Keratinocyte (primary cell): Measurements from ENCODE around the gene CDH13. TPM values are rescaled to one million over a fixed set of nuclear protein-coding genes. Genes with fewer than 3 reads are reported as not detected.

Experiments
- DNase-seq: peaks from one replicate; pipeline ENCODE4 v3.0.0-alpha.2; 2011; ENCODE audit warnings: low read depth, missing footprints, low spot score
- FAIRE-seq: peaks from 2 replicates; lab custom pipeline; 2011; peaks lifted over from hg19 to GRCh38; lab: Jason Lieb, UNC
- H2AFZ ChIP-seq: 2 replicates; pipeline ENCODE4 v1.6.0; 2012; ENCODE audit warnings: low read length, control low read depth, inconsistent platforms; ENCODE audit not compliant: control insufficient read depth
- H3K27ac ChIP-seq: 2 replicates; pipeline ENCODE4 v1.5.1; 2011; ENCODE audit warnings: low read length; ENCODE audit not compliant: control insufficient read depth, insufficient read depth
- H3K27me3 ChIP-seq: 3 replicates; pipeline ENCODE4 v1.6.0; 2011; ENCODE audit warnings: low read length; ENCODE audit not compliant: control insufficient read depth, insufficient read depth; ENCODE audit errors: extremely low read depth
- H3K36me3 ChIP-seq, 2 experiments: 2 replicates in 1 of 2; 3 replicates in 1 of 2; pipeline ENCODE4 v1.5.1; 2011; ENCODE audit warnings: low read length in 2 of 2, mild to moderate bottlenecking in 1 of 2; ENCODE audit not compliant: control insufficient read depth in 2 of 2, insufficient read depth in 2 of 2; ENCODE audit errors: extremely low read depth in 1 of 2
- H3K4me1 ChIP-seq: 3 replicates; pipeline ENCODE4 v1.5.1; 2011; ENCODE audit warnings: low read length; ENCODE audit not compliant: control insufficient read depth, insufficient read depth; ENCODE audit errors: extremely low read depth
- H3K4me2 ChIP-seq: 3 replicates; pipeline ENCODE4 v1.6.0; 2011; ENCODE audit warnings: low read depth, low read length; ENCODE audit not compliant: control insufficient read depth, insufficient read depth; ENCODE audit errors: extremely low read depth
- H3K4me3 ChIP-seq, 3 experiments: fragments of 200-600 bp in 1 of 3; sonication (generic) in 1 of 3; 2 replicates in 2 of 3; 3 replicates in 1 of 3; pipeline ENCODE4 v1.5.1; 2011 to 2016; ENCODE audit warnings: low read length in 3 of 3, mild to moderate bottlenecking in 3 of 3, control low read depth in 2 of 3, inconsistent platforms in 1 of 3, low read depth in 1 of 3, mixed read lengths in 1 of 3, mixed run types in 1 of 3, moderate library complexity in 1 of 3; ENCODE audit not compliant: control insufficient read depth in 2 of 3, insufficient read depth in 2 of 3; ENCODE audit errors: extremely low read depth in 1 of 3
- H3K79me2 ChIP-seq: 2 replicates; pipeline ENCODE4 v1.6.0; 2012; ENCODE audit warnings: low read length; ENCODE audit not compliant: control insufficient read depth, insufficient read depth
- H3K9ac ChIP-seq: 3 replicates; pipeline ENCODE4 v1.6.0; 2011; ENCODE audit warnings: low read length; ENCODE audit not compliant: control insufficient read depth, insufficient read depth; ENCODE audit errors: extremely low read depth
- H3K9me1 ChIP-seq: 3 replicates; pipeline ENCODE4 v1.6.0; 2011; ENCODE audit warnings: low read length; ENCODE audit not compliant: control insufficient read depth, insufficient read depth; ENCODE audit errors: extremely low read depth
- H3K9me3 ChIP-seq: 2 replicates; pipeline ENCODE4 v1.5.1; 2012; ENCODE audit warnings: low read depth, low read length; ENCODE audit not compliant: control insufficient read depth
- H4K20me1 ChIP-seq: 3 replicates; pipeline ENCODE4 v1.6.0; 2011; ENCODE audit warnings: low read length; ENCODE audit not compliant: control insufficient read depth, insufficient read depth; ENCODE audit errors: extremely low read depth
- CTCF ChIP-seq, 3 experiments: IDR thresholded peaks in 1 of 3; conservative IDR thresholded peaks in 1 of 3; optimal IDR thresholded peaks in 1 of 3; 2 replicates in 2 of 3; 3 replicates in 1 of 3; pipeline versions ENCODE3 to v1.5.1; 2011; ENCODE audit warnings: low read length in 3 of 3, mild to moderate bottlenecking in 3 of 3, moderate library complexity in 2 of 3, control low read depth in 1 of 3, inconsistent platforms in 1 of 3; ENCODE audit not compliant: insufficient read depth in 2 of 3; ENCODE audit errors: extremely low read depth in 1 of 3
- EZH2 ChIP-seq: IDR thresholded peaks from one replicate; pipeline ENCODE4 v1.6.1; 2012; ENCODE audit warnings: inconsistent platforms, mild to moderate bottlenecking, low read length, moderate library complexity
- dilution Hi-C: fragments of 300-500 bp; cut with MboI; formaldehyde crosslinking; loops from one replicate; pipeline ENCODE4 v1.7.0; 2020; ENCODE audit warnings: low sequenced_read_pairs; ENCODE audit not compliant: extremely low pct_ligation_motif_present
- polyA plus RNA-seq, 5 experiments: library from polyadenylated mRNA; depleted of rRNA in 3 of 5; stranded (reverse) in 3 of 5; stranded (forward) in 1 of 5; unstranded in 1 of 5; fragments of >200 nt; gene quantifications; 1 replicate in 1 of 5; 2 replicates in 3 of 5; 3 replicates in 1 of 5; pipeline versions ENCODE4 v1.2.1 to v1.2.3, GENCODE V29; 2011 to 2012; ENCODE audit warnings: missing spikeins in 2 of 5, low read depth in 1 of 5, low replicate concordance in 1 of 5

Gene CDH13
- polyA plus RNA-seq, 1 donor (not counting 4 experiments of a cell fraction or from before 2014, with no cell fraction given) = 111 TPM

GRCh38 chr16:82750068-82750467, 123.3 kb downstream of the CDH13 start:
- H2AFZ ChIP-seq = no peak overlapping the region
- no peak for FAIRE-seq
- H3K27me3 ChIP-seq = no peaks in the 10 kb centered on the region

GRCh38 chr16:82751020-82751419, 124.3 kb downstream of the CDH13 start:
- Histone ChIP-seq H3K9me1 (no peaks in the 10 kb centered on the region), H3K27me3 (no peaks in the 10 kb centered on the region), H3K4me1 (peaks cover 1% of the 10 kb centered on the region), H3K9me3 (no peaks in the 10 kb centered on the region), H3K4me3 (no peak overlapping the region), H3K4me2 (no peak overlapping the region), H3K27ac (no peak overlapping the region), H3K79me2 (peaks cover 23% of the 10 kb centered on the region), H3K36me3 (no peaks in the 10 kb centered on the region), H3K9ac (no peak overlapping the region), H4K20me1 (no peaks in the 10 kb centered on the region), H2AFZ (no peak overlapping the region)
- dilution Hi-C loops = no loop called here
- no peak for DNase-seq
- no peak for TF ChIP-seq CTCF (optimal IDR thresholded peaks at IDR 0.05 in 1 of 3, IDR thresholded peaks at IDR 0.05 in 1 of 3, conservative IDR thresholded peaks at IDR 0.05 in 1 of 3; ENCODE audit: extremely low read depth in 1 of 3, insufficient read depth in 2 of 3, low read length in 3 of 3)
- TF ChIP-seq EZH2 = no peak
- no peak for FAIRE-seq

More at GRCh38 chr16:82750068-82750467, 123.3 kb downstream of the CDH13 start:
- dilution Hi-C loops = no loop called here
- Histone ChIP-seq H3K9me3 (no peaks in the 10 kb centered on the region), H3K4me2 (no peak overlapping the region), H3K9ac (no peak overlapping the region), H3K4me3 (no peak overlapping the region), H3K36me3 (no peaks in the 10 kb centered on the region), H3K27ac (no peak overlapping the region), H3K4me1 (no peaks in the 10 kb centered on the region), H4K20me1 (no peaks in the 10 kb centered on the region), H3K9me1 (no peaks in the 10 kb centered on the region), H3K79me2 (peaks cover 25% of the 10 kb centered on the region)
- DNase-seq = no peak
- TF ChIP-seq EZH2 (no peak), CTCF (optimal IDR thresholded peaks at IDR 0.05 in 1 of 3, IDR thresholded peaks at IDR 0.05 in 1 of 3, conservative IDR thresholded peaks at IDR 0.05 in 1 of 3; ENCODE audit: extremely low read depth in 1 of 3, insufficient read depth in 2 of 3, low read length in 3 of 3) (no peak)
